Ishikawa (cell line): ENCODE results near the gene ZNF469.

ENCODE experiments used
- CEBPB ChIP-seq: IDR thresholded peaks from 2 replicates; pipeline ENCODE4 v1.6.1; 2012
- CREB1 ChIP-seq: IDR thresholded peaks from 2 replicates; pipeline ENCODE4 v1.6.1; 2012; ENCODE audit warnings: low read depth
- EP300 ChIP-seq: IDR thresholded peaks from 2 replicates; pipeline ENCODE4 v1.6.1; 2012; ENCODE audit warnings: borderline replicate concordance
- TAF1 ChIP-seq: IDR thresholded peaks from 2 replicates; pipeline ENCODE4 v1.6.1; 2012; ENCODE audit warnings: low read depth, mild to moderate bottlenecking
- YY1 ChIP-seq: IDR thresholded peaks from 2 replicates; pipeline ENCODE4 v1.6.1; 2012; ENCODE audit warnings: low read depth
- TF ChIP-seq, protein P1 (sequence below): IDR thresholded peaks from 2 replicates; pipeline ENCODE4 v1.6.1; 2012; ENCODE audit warnings: low read depth, mild to moderate bottlenecking
- TF ChIP-seq, protein P2 (sequence below): IDR thresholded peaks from 2 replicates; pipeline ENCODE4 v1.6.1; 2012

DNA sequence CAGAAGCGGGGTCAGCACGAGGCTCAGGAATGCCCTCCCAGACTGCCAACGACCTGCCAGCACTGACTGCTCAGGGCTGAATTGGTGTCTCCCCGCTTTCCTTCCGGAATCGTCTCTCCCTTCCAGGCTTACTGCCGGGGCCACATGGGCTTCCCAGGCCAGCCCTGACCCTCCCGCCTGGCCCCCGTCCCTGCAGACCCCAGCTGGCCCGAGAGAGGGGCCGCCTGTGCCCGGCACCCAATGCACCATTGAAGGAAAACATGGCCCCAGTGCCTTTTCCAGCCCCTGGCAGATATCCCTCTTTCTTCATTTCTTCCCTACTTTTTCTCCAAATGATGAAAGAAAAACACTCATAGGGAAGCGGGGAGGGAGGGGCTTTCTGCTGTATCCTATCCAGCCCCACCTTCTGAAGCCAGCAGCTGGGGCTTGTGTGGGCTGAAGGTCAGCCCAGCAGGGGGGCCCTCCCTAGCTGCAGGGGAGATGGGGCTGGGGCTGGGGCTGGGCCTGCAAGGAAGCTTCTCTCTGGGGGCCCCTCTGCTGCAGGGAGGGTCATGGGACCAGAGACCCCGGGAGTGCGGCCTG is 25.9 kb downstream of the ZNF469 start:
- TF ChIP-seq CREB1, result no peak
- TF ChIP-seq TAF1, result no peak
- TF ChIP-seq YY1, result no peak
- no peak for TF ChIP-seq CEBPB
- TF ChIP-seq, protein P1, sequence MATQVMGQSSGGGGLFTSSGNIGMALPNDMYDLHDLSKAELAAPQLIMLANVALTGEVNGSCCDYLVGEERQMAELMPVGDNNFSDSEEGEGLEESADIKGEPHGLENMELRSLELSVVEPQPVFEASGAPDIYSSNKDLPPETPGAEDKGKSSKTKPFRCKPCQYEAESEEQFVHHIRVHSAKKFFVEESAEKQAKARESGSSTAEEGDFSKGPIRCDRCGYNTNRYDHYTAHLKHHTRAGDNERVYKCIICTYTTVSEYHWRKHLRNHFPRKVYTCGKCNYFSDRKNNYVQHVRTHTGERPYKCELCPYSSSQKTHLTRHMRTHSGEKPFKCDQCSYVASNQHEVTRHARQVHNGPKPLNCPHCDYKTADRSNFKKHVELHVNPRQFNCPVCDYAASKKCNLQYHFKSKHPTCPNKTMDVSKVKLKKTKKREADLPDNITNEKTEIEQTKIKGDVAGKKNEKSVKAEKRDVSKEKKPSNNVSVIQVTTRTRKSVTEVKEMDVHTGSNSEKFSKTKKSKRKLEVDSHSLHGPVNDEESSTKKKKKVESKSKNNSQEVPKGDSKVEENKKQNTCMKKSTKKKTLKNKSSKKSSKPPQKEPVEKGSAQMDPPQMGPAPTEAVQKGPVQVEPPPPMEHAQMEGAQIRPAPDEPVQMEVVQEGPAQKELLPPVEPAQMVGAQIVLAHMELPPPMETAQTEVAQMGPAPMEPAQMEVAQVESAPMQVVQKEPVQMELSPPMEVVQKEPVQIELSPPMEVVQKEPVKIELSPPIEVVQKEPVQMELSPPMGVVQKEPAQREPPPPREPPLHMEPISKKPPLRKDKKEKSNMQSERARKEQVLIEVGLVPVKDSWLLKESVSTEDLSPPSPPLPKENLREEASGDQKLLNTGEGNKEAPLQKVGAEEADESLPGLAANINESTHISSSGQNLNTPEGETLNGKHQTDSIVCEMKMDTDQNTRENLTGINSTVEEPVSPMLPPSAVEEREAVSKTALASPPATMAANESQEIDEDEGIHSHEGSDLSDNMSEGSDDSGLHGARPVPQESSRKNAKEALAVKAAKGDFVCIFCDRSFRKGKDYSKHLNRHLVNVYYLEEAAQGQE, result no peak
- TF ChIP-seq, protein P2, sequence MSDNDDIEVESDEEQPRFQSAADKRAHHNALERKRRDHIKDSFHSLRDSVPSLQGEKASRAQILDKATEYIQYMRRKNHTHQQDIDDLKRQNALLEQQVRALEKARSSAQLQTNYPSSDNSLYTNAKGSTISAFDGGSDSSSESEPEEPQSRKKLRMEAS, result no peak
- no peak for TF ChIP-seq EP300
